AG04450 (cell line): ENCODE results near the gene SLC5A2. TPM values are rescaled to one million over a fixed set of nuclear protein-coding genes. Genes with fewer than 3 reads are reported as not detected.
A peak's percentile ranks its signal among the peaks of the same experiment; 100 is the strongest.

ENCODE experiments used
- CTCF ChIA-PET: fragments of 300-600, 350-600 bp; formaldehyde crosslinking; extraction: SDS; loops from one replicate; lab custom pipeline; 2022; ENCODE audit warnings: antibody characterized with exemption, inconsistent platforms; lab: Charles Lee
- POLR2A ChIA-PET: fragments of 350-600 bp; formaldehyde crosslinking; extraction: SDS; loops from one replicate; lab custom pipeline; 2021; ENCODE audit warnings: antibody characterized with exemption, inconsistent platforms; lab: Yijun Ruan, JAX
- DNase-seq: peaks from one replicate; pipeline ENCODE4 v3.0.0-alpha.2; 2011; ENCODE audit warnings: low read depth, low spot score
- H3K27ac ChIP-seq: one replicate; pipeline ENCODE4 v1.5.1; 2012; ENCODE audit warnings: low read depth, low read length, control low read depth
- H3K27me3 ChIP-seq: one replicate; pipeline ENCODE4 v1.6.0; 2012; ENCODE audit warnings: low read length; ENCODE audit not compliant: control insufficient read depth, insufficient read depth
- H3K4me3 ChIP-seq: 2 replicates; pipeline ENCODE4 v1.5.1; 2011; ENCODE audit warnings: mild to moderate bottlenecking, low read depth, low read length, control low read depth
- H3K9me3 ChIP-seq: 2 replicates; pipeline ENCODE4 v1.5.1; 2012; ENCODE audit warnings: low read length; ENCODE audit not compliant: control insufficient read depth, insufficient read depth
- CTCF ChIP-seq: IDR thresholded peaks from 2 replicates; pipeline ENCODE4 v1.5.1; 2011; ENCODE audit warnings: low read depth, low read length, control low read depth, inconsistent platforms
- polyA plus RNA-seq: library from polyadenylated mRNA; depleted of rRNA; stranded (reverse); fragments of >200 nt; gene quantifications from 2 replicates; pipeline ENCODE4 v1.2.3, GENCODE V29; 2011

The SLC5A2 gene
- polyA plus RNA-seq, 1 experiment, result not detected

DNA sequence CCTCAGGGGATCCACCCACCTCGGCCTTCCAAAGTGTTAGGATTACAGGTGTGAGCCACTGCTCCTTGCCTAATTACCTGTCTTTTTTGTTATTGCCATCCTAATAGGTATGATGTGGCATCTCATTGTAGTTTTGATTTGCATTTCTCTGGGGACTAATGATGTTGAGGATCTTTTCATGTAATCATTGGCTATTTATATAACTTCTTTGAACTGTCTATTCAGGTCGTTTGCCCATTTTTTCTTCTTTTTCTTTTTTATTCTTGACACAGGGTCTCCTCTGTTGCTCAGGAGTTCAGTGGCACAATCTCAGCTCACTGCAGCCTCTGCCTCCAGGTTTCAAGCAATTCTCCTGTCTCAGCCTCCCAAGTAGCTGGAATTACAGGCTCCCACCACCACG, 12.3 kb upstream of the SLC5A2 start:
- H3K9me3 ChIP-seq, result peaks cover 5% of the 10 kb centered on the region
- peak overlapping the region; percentile 85 for H3K4me3 ChIP-seq
- DNase-seq, result no peak
- ChIA-PET CTCF (interaction anchor here (0.7 to 4.8 kb wide), 2 partner anchors 12 to 28 kb away, joined by 3 to 49 read pairs; partner anchors contain the start of genes ARMC5 and ZNF843), POLR2A (interaction anchor here (2.9 kb wide), 1 partner anchor 11 kb away, joined by 44 read pairs; the partner anchor contains the start of gene ARMC5)
- TF ChIP-seq CTCF, result no peak
- H3K27ac ChIP-seq, result no peak overlapping the region
- no peaks in the 10 kb centered on the region for H3K27me3 ChIP-seq

GRCh38 chr16:31471241-31471874, 11.6 kb upstream of the SLC5A2 start:
- ChIA-PET CTCF (interaction anchor here (1.1 to 4.8 kb wide), 2 partner anchors 12 to 329 kb away, joined by 3 to 49 read pairs; partner anchors contain the start of gene ARMC5), POLR2A (interaction anchor here (0.7 to 2.9 kb wide), 4 partner anchors 11 to 438 kb away, joined by 3 to 44 read pairs (median 6); partner anchors contain the start of genes ARMC5, SLC5A2 and STX4)
- DNase-seq, result no peak

DNA sequence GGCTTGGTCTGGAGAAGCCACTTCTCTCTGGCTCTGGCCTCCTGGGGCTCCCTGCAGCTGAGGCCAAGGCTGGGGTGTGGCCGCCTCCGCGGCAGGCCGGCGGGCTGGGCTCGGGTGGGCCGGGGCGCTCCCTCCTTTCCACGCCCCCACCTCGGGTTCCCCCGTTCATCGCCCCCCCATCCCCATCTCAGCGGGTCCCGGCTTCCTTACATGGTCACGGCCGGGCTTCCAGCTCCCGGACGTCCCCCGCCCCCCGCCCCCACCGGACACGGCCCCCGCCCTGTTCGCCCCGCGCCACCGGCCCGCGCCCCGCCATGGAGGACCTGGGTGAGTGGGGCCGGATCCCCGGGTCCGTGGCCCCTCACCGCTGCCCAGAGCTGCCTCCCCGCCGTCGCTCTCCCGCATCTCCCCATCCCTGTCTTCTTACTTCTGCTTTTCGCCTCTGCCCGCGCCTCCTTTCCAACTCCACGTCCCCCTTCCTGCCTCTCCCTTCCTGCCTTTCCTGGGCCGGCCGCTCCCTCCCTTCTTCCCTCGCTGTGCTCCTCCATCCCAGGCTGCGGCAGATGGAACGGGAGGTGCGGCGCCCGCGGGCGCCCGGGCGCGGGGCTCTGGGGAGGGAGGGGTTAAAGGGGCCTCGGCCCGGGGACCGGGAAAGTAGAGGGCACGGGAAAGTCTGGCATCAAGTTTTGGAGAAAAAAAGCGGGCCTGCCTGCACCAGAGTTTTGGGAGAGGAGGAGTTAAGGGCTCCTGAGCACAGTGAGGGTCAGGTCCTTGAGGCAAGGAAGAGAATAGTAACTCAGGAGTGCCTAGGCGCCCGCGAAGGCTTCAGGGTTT, 10.8 kb upstream of the SLC5A2 start, which contains the start of gene TGFB1I1:
TGFB1I1 (plus strand) TSS at position 278 of the 834 bp plus-strand sequence; CDS start at position 315, 37 bp downstream.
- ChIA-PET POLR2A (interaction anchor here (0.6 to 2.9 kb wide), 9 partner anchors 10 to 530 kb away, joined by 3 to 44 read pairs (median 4); partner anchors contain the start of genes ARMC5, KAT8, SLC5A2 and STX4), CTCF (interaction anchor here (0.6 to 4.8 kb wide), 4 partner anchors 13 to 329 kb away, joined by 3 to 49 read pairs (median 4); partner anchors contain the start of gene ARMC5)
- TF ChIP-seq CTCF, result no peak
- H3K4me3 ChIP-seq, result peak within 1 kb of the TSS; percentile 85
- no peaks in the 10 kb centered on the region for H3K27me3 ChIP-seq
- peaks cover 5% of the 10 kb centered on the region for H3K9me3 ChIP-seq
- peak within 1 kb of the TSS; percentile 99 for H3K27ac ChIP-seq
- peak; percentile 59 for DNase-seq

More at GRCh38 chr16:31471241-31471874, 11.6 kb upstream of the SLC5A2 start:
- TF ChIP-seq CTCF, result no peak
- peak overlapping the region; percentile 97 for H3K27ac ChIP-seq
- H3K27me3 ChIP-seq, result no peaks in the 10 kb centered on the region
- H3K9me3 ChIP-seq, result peaks cover 5% of the 10 kb centered on the region
- peak overlapping the region; percentile 85 for H3K4me3 ChIP-seq

- peak; percentile 70 for TF ChIP-seq CTCF
- Histone ChIP-seq H3K27ac (peak overlapping the region; percentile 99), H3K27me3 (no peaks in the 10 kb centered on the region), H3K4me3 (peak overlapping the region; percentile 85), H3K9me3 (peaks cover 5% of the 10 kb centered on the region)
- POLR2A ChIA-PET, result interaction anchor here (0.6 to 1.0 kb wide), 3 partner anchors 13 to 35 kb away, joined by 3 read pairs; partner anchors contain the start of genes ARMC5 and RUSF1
- peak; percentile 69 for DNase-seq
- CTCF ChIA-PET, result interaction anchor here (0.6 to 4.8 kb wide), 6 partner anchors 12 to 249 kb away, joined by 3 to 49 read pairs (median 4); partner anchors contain the start of gene ARMC5
These were observed 10.2 kb upstream of the SLC5A2 start for GRCh38 chr16:31472709-31473203.
